ENCODE data around the gene B4GALT4.

The B4GALT4 gene

GRCh38 chr3:119236756-119237155 is 3.9 kb downstream of the B4GALT4 start:
- DNase-seq, result no peak

GRCh38 chr3:119235151-119235550 is 5.5 kb downstream of the B4GALT4 start:
- DNase-seq, result no peak

- DNase-seq, result no peak
These were observed 6.1 kb downstream of the B4GALT4 start for GRCh38 chr3:119234610-119235009.

- no peak for DNase-seq
These were observed 9.9 kb downstream of the B4GALT4 start for GRCh38 chr3:119230745-119231144.

GRCh38 chr3:119230071-119230470 is 10.6 kb downstream of the B4GALT4 start:
- DNase-seq, result no peak

GRCh38 chr3:119229190-119229589 is 11.5 kb downstream of the B4GALT4 start:
- DNase-seq, result no peak

GRCh38 chr3:119228373-119229145 is 12.1 kb downstream of the B4GALT4 start:
- DNase-seq, result no peak

GRCh38 chr3:119227070-119227850 is 13.4 kb downstream of the B4GALT4 start:
- DNase-seq, result no peak

GRCh38 chr3:119225121-119225520 is 15.6 kb downstream of the B4GALT4 start:
- no peak for DNase-seq

GRCh38 chr3:119223511-119223910 is 17.2 kb downstream of the B4GALT4 start:
- DNase-seq, result no peak

GRCh38 chr3:119222391-119222790 is 18.3 kb downstream of the B4GALT4 start:
- DNase-seq, result no peak

GRCh38 chr3:119221779-119222320 is 18.8 kb downstream of the B4GALT4 start:
- DNase-seq, result no peak

GRCh38 chr3:119220970-119221667 is 19.6 kb downstream of the B4GALT4 start:
- no peak for DNase-seq

GRCh38 chr3:119220198-119220597 is 20.5 kb downstream of the B4GALT4 start:
- DNase-seq, result no peak

GRCh38 chr3:119219069-119219468 is 21.6 kb downstream of the B4GALT4 start:
- DNase-seq, result no peak

- no peak for DNase-seq
These were observed 28.9 kb downstream of the B4GALT4 start for GRCh38 chr3:119211803-119212202.

- no peak for DNase-seq
These were observed 29.5 kb downstream of the B4GALT4 start for GRCh38 chr3:119211193-119211592.

- no peak for DNase-seq
These were observed 33.2 kb downstream of the B4GALT4 start for GRCh38 chr3:119207512-119207875.

GRCh38 chr3:119206611-119207511 is 33.8 kb downstream of the B4GALT4 start:
- DNase-seq, result no peak

- DNase-seq, result no peak
These were observed 35.0 kb downstream of the B4GALT4 start for GRCh38 chr3:119205685-119206084.

- DNase-seq, result no peak
These were observed 35.5 kb downstream of the B4GALT4 start for GRCh38 chr3:119205209-119205608.

- DNase-seq, result no peak
These were observed 44.8 kb downstream of the B4GALT4 start for GRCh38 chr3:119195911-119196310.

GRCh38 chr3:119195151-119195476 is 45.6 kb downstream of the B4GALT4 start:
- DNase-seq, result no peak
